Fibroblast of mammary gland (primary cell): ENCODE data around the gene PI3.
"Not testable (repeated sequence)": the region's sequence is repeated elsewhere in the genome, so short reads cannot be mapped to it uniquely, and the experiment has no call there.

Source experiments
- DNase-seq: peaks from one replicate; pipeline ENCODE4 v3.0.0-alpha.2; 2010; ENCODE audit warnings: low read depth
- H3K4me3 ChIP-seq: 2 replicates; pipeline ENCODE4 v1.5.1; 2011; ENCODE audit warnings: low read depth, mild to moderate bottlenecking, low read length, moderate library complexity; ENCODE audit not compliant: control insufficient read depth
- TF ChIP-seq, protein P1 (sequence below): conservative IDR thresholded peaks from 2 replicates; pipeline ENCODE4 v1.5.1; 2011; ENCODE audit warnings: low read depth, low read length, inconsistent platforms; ENCODE audit not compliant: control insufficient read depth, insufficient read depth

PI3 gene, protein sequence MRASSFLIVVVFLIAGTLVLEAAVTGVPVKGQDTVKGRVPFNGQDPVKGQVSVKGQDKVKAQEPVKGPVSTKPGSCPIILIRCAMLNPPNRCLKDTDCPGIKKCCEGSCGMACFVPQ

DNA sequence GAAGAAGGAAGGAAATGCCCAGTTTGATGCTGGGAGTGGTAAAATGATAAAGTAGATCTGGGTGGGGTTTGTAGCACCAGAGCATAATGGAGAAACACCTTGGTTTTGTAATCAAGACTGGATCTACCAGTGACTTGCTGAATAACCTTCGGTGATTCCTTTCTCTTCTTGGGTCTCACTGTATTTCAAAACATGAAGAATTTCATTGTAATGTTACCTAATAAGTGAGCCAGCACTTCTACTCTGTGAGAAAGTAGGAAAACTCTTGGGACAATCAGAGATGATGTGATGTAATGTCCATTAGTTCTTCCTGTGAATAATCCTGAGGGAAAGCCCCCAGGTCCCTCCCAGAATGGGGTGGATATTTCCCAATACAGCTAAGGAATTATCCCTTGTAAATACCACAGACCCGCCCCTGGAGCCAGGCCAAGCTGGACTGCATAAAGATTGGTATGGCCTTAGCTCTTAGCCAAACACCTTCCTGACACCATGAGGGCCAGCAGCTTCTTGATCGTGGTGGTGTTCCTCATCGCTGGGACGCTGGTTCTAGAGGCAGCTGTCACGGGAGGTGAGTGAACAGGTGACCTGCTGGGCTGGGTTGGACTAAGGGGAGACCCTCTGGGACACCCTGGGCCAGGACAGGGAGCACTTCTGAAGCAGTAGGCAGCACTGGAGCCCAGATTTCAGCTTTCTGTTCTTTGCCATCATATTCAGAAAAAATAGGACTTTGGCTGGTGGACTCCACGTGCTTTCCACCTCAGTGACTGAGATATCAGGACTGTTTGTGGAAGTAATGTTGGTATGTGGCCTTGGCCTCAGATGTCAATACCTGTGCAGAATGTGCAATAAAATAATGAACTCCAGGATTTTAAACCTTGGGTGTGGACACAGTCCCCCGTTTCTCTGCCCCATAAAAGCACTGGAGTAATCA is at the start of gene PI3:
Gene PI3 (plus strand): TSS at position 469 of the 931 bp plus-strand sequence. CDS start 21 bp downstream, at position 490.
- peak; percentile 37 for DNase-seq
- H3K4me3 ChIP-seq: no peak within 1 kb of the TSS
- TF ChIP-seq, protein P1, sequence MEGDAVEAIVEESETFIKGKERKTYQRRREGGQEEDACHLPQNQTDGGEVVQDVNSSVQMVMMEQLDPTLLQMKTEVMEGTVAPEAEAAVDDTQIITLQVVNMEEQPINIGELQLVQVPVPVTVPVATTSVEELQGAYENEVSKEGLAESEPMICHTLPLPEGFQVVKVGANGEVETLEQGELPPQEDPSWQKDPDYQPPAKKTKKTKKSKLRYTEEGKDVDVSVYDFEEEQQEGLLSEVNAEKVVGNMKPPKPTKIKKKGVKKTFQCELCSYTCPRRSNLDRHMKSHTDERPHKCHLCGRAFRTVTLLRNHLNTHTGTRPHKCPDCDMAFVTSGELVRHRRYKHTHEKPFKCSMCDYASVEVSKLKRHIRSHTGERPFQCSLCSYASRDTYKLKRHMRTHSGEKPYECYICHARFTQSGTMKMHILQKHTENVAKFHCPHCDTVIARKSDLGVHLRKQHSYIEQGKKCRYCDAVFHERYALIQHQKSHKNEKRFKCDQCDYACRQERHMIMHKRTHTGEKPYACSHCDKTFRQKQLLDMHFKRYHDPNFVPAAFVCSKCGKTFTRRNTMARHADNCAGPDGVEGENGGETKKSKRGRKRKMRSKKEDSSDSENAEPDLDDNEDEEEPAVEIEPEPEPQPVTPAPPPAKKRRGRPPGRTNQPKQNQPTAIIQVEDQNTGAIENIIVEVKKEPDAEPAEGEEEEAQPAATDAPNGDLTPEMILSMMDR: no peak

DNA sequence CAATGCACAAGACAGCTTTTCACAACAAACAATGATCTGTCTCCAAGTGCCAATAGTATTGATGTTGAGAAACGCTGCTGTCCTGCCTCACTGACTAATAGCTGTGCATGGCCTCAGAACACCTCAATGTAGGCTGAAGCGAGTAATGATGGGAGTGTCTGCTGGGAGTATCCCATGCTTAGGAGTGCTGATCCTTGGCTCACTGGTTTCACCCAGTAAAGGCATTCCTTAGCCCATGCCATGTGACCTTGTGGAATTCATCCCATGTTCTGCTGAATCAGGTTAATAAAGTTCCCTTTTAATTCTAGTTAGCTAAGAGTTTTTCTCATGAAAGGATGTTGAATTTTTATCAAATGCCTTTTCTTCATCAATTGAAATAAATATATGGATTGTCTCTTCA is 46.6 kb upstream of the PI3 start:
- DNase-seq: no peak
- TF ChIP-seq, protein P1: no peak
- H3K4me3 ChIP-seq: no peak overlapping the region

DNA sequence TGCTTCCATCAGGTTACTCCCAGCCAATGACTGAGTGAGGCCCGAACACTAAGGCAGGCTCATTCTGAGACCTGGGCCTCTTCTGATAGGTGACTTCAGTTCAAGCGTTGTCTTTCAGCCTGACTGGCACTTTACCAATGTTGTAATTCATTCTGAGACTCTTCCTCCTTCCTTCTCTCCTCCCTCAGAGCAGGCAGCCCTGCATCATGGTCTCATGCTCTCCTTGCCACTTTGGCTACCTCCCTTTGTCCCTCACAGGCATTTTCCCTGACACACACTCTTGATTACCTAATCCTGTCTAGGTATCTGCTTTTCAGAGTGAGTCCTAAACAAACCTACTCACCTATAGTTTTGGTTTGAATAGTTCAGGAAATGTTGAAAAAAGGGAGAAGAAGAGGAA is 37.8 kb upstream of the PI3 start:
- TF ChIP-seq, protein P1: no peak
- no peak overlapping the region for H3K4me3 ChIP-seq
- DNase-seq: no peak

DNA sequence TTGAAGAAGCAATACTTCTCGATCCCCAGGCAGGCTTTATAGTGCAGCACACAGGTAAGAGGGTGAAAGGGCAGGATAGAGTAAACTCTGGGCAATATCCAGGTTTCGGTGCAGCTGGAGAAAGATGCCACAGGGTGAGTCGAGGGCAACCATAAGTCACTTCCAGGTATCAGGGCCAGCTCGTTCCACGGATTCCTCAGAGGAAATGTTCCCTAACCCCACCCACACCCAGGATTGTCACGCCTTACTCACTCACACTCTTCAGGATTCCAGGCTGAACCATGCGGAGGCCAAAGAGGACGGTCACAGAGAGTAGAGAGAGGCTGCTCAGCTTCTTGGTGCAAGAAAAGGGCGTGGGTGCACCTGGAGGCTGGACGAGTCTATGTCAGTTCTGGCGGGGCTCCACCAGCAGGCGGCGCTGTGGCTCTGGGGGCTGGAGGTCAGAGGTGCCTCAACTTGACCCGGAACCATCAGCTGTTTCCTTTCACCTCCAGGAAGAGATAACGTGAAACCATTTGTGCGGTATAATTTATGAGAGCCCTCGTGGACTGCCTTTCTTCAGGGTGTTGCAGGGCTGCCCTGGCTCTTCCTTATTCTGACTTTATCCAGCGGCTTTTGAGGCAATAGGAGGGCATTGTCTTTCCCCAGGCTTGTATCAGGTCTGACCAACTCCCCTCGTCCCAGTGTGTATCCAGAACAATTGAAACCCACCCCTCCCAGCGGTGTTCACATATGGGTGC is 36.0 kb upstream of the PI3 start:
- no peak overlapping the region for H3K4me3 ChIP-seq
- TF ChIP-seq, protein P1: peak; percentile 70
- peak; percentile 21 for DNase-seq

DNA sequence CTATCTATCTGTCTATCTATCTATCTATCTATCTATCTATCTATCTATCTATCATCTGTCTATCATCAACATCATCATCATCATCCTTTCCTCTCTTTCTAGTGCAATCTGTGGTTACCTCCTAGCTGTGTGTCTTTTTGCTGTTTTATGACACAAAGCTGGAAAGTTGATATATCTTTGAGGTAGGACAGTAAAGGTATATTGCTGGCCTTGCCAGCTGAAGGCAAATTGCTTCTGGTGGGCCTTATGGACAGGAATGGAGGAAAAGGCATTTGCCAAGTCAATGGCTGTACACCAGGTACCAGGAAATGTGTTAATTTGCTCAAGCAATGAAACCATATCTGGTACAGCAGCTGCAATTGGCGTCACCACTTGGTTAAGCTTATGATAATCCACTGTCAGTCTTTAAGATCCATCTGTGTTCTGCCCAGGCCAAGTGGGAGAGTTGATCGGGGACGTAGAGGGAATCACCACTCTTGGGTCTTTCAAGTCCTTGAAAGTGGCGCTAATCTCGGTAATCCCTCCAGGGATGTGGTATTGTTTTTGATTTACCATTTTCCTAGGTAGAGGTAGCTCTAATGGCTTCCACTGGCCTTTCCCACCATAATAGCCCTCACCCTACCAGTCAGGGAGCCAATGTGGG is 34.8 kb upstream of the PI3 start:
- DNase-seq: not testable (repeated sequence)

DNA sequence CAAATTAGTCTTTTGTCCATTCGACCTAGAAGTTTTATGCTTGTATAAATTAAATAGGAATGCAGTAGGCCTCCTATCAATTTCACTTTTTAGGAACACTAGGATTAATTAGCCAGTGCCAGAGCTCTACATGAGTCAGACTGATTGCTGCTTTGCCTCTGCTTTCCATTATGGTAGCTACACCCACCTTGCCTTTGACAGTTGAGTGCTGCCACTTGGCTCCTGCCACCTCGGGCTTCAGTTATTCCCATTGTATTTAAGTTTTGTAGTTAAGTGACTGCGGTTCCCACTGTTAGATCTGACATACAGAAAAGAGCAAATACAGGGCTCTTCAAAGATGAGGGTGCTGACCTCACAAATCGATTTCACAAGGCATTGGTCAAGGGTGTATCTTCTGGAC is 33.9 kb upstream of the PI3 start:
- TF ChIP-seq, protein P1: no peak
- H3K4me3 ChIP-seq: no peak overlapping the region
- DNase-seq: no peak

More for the DNA sequence above, 34.8 kb upstream of the PI3 start:
- not testable (repeated sequence) for H3K4me3 ChIP-seq
